ENCODE results near the gene LRRC14B. TPM values are rescaled to one million over a fixed set of nuclear protein-coding genes. Genes with fewer than 3 reads are reported as not detected.

Gene LRRC14B
- total RNA-seq, 2 experiments from 2014 or later, result 4.9 to 9.2 TPM

- CTCF ChIA-PET (ENCODE audit: unreplicated experiment), result interaction anchor here (0.7 kb wide), 1 partner anchor 166 kb away, joined by 4 read pairs; no protein-coding TSS in a partner anchor
- DNase-seq (ENCODE audit: low spot score), result no peak
- POLR2A ChIA-PET, result interaction anchor here (1.1 kb wide), 1 partner anchor 32 kb away, joined by 6 read pairs; the partner anchor contains the start of genes CCDC127 and SDHA
- Histone ChIP-seq H3K36me3 (ENCODE audit: insufficient read depth, low read length) (no peaks in the 10 kb centered on the region), H3K4me3 (ENCODE audit: low read depth, low read length, poor library complexity, severe bottlenecking) (no peak overlapping the region), H3K9me2 (ENCODE audit: insufficient read depth, low read length) (no peaks in the 10 kb centered on the region), H3K4me2 (ENCODE audit: low read length) (no peak overlapping the region), H3K79me2 (ENCODE audit: insufficient read depth, low read depth, low read length) (no peaks in the 10 kb centered on the region; the same call in 1 of the 2 replicates), H4K20me1 (ENCODE audit: insufficient read depth, low read length) (no peaks in the 10 kb centered on the region), H3K4me1 (ENCODE audit: insufficient read depth, low read length, poor library complexity, severe bottlenecking) (peaks cover 34% of the 10 kb centered on the region), H3K9me3 (ENCODE audit: low read length) (no peaks in the 10 kb centered on the region), H3K27ac (ENCODE audit: low read depth, low read length, poor library complexity, severe bottlenecking) (no peak overlapping the region), H2AFZ (ENCODE audit: low read length) (no peak overlapping the region)
- TF ChIP-seq CTCF (conservative IDR thresholded peaks at IDR 0.05; ENCODE audit: low read length), result no peak
- intact Hi-C loops (cut with micrococcal nuclease; ENCODE audit: unreplicated experiment), result no loop called here
- BruUV-seq (replicated peaks), result no TSS peak
Observed at GRCh38 chr5:186091-187041, 4.9 kb upstream of the LRRC14B start.

- no peak for DNase-seq (ENCODE audit: low spot score)
- ChIA-PET CTCF (ENCODE audit: unreplicated experiment) (interaction anchor here (0.7 kb wide), 1 partner anchor 167 kb away, joined by 4 read pairs; no protein-coding TSS in a partner anchor), POLR2A (interaction anchor here (1.1 kb wide), 1 partner anchor 31 kb away, joined by 6 read pairs; the partner anchor contains the start of genes CCDC127 and SDHA)
- no peaks in the 10 kb centered on the region for H3K9me2 ChIP-seq (ENCODE audit: insufficient read depth, low read length)
- peaks cover 41% of the 10 kb centered on the region for H3K4me1 ChIP-seq (ENCODE audit: insufficient read depth, low read length, poor library complexity, severe bottlenecking)
- H3K4me3 ChIP-seq (ENCODE audit: low read depth, low read length, poor library complexity, severe bottlenecking), result no peak overlapping the region
- intact Hi-C loops (cut with micrococcal nuclease; ENCODE audit: unreplicated experiment), result no loop called here
- TF ChIP-seq CTCF (conservative IDR thresholded peaks at IDR 0.05; ENCODE audit: low read length) (no peak), EZH2phosphoT487 (IDR thresholded peaks at IDR 0.05; ENCODE audit: borderline replicate concordance, low read depth, low read length) (no peak)
- H3K9me3 ChIP-seq (ENCODE audit: low read length), result no peaks in the 10 kb centered on the region
- no peak overlapping the region for H3K4me2 ChIP-seq (ENCODE audit: low read length)
- no peaks in the 10 kb centered on the region for H3K36me3 ChIP-seq (ENCODE audit: insufficient read depth, low read length)
- H4K20me1 ChIP-seq (ENCODE audit: insufficient read depth, low read length), result no peaks in the 10 kb centered on the region
- H3K27ac ChIP-seq (ENCODE audit: low read depth, low read length, poor library complexity, severe bottlenecking), result no peak overlapping the region
- H2AFZ ChIP-seq (ENCODE audit: low read length), result no peak overlapping the region
- H3K79me2 ChIP-seq (ENCODE audit: insufficient read depth, low read depth, low read length), result no peaks in the 10 kb centered on the region; the same call in 1 of the 2 replicates
- BruUV-seq (replicated peaks), result no TSS peak
Observed at GRCh38 chr5:187042-187431, 4.3 kb upstream of the LRRC14B start.

Data from OCI-LY7 (cell line).